Measurements from ENCODE around the gene CACNA1F.

Gene CACNA1F

DNA sequence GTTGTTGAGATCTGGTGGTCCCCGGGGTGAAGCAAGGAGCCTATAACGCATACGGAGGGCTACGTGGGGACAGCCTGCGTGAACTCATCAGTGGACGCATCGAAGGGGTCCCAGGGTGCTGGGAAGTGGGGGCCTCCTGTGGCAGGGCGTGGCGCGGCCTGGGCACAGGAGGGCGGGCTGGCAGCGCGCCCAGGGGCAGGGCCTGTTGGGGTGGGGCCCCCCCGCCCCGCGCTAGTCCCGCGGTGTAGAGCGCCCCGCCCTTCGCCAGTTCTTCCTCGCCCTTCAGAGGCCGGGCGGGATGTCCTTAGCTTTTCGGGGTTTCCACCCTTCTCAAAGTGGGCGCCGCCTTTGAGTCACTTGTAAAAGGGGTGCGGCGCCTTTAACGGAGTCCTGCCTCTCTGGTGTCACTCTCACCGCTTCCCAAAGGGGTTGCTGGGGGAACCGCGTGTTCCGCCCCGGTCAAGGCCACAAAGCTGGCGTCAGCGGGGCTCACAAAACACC, 60.8 kb downstream of the CACNA1F start:
- DNase-seq, result no peak

DNA sequence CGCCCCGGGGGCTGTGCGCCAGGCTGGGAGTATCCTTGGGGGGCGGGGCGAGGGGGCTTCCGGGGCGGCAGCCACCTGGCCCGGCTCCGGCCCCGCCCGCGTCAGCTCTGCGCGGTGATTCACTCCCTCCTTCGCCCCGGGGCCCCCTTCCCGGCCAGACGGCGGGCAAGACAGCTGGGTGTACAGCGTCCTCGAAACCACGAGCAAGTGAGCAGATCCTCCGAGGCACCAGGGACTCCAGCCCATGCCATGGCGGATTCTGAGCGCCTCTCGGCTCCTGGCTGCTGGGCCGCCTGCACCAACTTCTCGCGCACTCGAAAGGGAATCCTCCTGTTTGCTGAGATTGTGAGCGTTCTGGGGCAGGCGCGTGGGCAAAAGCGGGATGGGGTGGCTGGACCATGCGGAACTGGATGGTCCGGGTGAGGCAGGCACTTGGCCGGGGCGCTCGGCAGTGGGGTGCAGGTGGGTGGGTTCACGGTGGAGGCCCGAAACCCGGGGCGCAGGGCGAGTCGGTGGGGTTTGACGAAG, 61.3 kb downstream of the CACNA1F start, which contains the start of gene PLP2:
Gene PLP2 (plus strand): TSS at position 147 of the 528 bp plus-strand sequence. CDS start 103 bp downstream, at position 250.
- DNase-seq, result no peak

DNA sequence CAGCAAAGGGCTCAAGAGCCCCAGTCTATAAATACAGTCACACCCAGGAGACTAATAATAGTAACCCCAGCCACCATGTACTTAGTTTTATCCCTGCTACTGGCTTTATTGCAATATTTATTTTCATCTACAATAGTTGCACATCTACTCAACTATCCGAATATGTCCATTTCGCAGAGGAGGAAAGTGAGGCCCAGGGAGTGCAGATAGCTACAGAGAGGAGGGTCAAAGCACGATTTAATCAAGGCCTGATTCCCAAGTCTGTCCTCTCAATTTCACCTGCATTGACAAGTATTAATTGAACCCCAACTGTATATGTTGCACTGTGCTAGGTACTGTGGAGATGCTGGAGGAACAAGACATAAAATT, 65.4 kb downstream of the CACNA1F start:
- DNase-seq, result no peak

DNA sequence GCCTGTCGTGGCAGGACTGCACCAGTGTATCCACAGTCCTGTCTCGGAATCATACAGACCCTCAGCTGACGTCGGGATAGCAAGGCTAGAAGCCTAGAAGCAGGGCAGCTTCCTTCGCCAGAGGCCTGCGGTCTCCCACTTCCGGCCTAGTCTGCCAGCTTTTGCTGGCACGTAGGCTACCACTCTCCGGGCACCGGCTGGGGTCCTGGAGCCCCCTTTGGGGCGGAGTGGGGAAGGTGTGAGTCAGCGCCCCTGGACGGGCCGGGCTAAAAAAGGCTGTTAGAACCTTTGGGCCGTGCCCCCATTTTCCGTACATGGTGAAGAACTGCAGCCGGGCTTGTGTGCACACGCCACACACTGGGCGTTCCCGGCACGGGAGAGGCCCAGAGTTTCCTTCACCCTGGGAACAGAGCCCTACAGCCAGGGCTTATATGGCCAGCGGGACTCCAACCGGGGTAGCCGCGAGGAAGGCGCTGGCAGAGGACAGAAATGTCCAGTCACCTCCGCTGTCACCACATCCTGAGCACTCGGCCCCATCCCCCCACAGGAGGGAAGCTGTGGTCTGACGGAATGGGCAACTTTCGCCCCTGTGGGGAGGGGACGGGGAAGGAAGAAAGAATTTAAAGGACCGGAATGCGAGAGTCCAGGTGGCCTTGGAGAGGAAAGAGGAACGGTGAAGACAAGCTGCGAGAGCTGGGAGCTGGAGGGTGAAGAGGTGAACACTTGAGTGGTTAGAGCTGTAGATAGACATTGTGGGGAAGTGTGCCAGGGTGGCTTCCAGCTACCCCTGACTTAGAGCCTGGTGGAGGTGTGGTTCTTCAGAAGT, 66.0 kb downstream of the CACNA1F start:
- DNase-seq, result no peak

DNA sequence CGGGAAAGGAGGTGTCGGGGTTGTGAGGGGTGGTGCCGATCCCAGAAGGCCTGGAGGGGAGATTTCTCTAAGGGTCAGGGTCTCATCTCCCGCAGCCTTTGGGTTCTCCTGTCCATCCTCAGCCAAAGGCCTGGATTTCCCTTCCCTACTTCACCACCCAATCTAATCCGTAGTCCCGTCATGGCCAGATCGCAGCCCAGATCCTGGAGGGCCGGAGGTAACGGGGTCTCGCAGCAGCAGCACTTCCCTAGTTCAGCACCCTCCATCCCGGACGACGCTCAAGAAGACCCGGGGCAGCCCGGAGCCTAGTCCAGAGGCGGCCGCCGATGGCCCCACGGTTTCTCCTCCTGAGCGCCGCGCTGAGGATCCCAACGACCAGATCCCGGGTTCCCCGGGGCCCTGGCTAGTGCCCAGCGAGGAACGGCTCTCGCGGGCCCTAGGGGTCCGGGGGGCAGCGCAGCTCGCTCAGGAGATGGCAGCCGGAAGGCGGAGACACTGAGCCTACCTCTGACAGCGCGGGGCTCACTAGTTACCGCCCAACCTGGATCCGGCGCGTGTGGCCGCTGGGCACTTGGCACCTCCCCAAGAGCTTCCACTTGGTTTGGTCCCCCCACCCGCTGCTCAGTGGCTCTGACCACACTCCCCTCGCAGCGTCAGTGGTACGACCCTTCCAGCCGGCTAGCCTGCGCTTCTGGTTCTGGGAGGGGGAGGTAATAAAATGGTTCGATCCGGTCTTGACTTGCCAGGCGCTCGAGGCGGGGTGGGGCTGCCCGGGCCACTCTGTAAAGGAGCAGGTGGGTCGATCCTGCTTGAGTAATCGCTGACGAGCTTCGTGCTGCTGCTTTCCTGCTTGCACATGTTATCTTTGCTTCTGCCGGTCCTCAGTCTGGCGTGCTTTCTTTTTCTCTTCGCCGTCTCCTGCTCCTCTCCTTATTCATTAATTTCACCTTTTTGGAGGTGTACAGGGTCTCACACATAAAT, 66.9 kb downstream of the CACNA1F start:
- peak; percentile 63 for DNase-seq

DNA sequence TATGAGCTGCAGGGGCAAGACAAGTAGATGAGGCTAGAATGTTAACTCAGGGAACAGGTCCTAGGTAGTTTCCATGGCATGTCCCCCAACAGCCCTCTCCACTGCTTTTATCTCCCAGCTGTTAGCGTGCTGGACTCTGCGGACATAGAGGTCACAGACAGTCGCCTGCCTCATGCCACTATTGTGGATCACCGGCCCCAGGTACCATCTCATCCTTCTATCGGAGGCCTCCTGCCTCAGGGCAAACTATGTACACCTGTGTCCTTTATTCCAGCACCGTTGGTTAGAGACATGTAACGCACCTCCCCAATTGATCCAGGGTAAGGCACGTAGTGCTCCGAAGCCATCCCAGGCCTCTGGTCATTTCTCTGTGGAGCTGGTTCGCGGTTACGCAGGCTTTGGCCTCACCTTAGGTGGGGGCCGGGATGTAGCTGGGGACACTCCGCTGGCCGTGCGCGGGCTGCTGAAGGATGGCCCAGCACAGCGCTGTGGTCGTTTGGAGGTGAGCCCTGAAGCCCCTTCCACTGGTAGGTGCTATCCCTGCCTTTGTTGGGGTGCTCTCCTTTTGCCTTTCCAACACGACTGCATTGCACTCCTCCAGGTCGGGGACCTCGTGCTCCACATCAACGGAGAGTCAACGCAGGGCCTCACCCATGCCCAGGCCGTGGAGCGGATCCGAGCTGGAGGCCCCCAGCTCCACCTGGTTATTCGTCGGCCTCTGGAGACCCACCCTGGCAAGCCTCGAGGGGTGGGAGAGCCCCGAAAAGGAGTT, 68.4 kb downstream of the CACNA1F start:
- DNase-seq, result no peak

DNA sequence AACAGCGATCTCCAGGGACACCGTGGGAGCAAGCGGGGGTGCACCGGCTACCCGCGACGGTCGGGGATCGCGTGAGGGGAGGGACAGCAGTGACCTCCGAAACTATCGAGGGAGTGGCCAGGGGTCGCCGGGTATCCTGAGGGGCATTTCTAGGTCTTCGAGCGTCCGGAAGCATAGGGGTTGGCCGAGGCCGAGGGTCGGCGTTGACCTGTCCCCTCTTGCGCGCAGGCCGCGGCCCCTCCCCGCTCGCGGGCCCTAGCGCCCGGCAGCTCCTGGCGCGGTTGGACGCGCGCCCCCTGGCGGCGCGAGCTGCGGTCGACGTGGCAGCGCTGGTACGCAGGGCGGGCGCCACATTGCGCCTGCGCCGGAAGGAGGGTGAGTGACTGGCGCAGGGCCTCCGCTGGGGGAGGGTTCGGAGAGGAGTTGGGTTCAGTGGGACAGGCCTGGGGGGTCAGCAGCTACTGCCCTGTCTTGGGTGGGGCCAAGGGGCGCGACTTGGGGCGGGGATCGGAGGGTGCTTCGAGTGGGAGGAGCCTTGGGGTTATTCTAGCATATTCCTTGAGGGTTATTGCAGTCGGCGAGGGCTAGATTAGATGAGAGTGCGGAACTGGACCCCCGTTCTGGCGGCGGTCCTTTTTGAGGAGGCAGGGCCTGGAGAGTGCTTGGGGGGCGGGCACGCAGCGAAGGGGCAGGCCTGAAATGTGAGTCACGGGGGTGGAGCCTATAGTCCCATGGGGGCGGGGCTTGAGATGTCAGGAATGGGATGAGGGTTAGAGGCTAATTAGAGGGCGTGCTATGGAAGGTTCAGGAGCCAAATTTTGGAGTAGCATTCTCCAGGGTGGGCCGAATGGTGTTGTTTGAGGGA, 69.4 kb downstream of the CACNA1F start:
- peak; percentile 11 for DNase-seq

DNA sequence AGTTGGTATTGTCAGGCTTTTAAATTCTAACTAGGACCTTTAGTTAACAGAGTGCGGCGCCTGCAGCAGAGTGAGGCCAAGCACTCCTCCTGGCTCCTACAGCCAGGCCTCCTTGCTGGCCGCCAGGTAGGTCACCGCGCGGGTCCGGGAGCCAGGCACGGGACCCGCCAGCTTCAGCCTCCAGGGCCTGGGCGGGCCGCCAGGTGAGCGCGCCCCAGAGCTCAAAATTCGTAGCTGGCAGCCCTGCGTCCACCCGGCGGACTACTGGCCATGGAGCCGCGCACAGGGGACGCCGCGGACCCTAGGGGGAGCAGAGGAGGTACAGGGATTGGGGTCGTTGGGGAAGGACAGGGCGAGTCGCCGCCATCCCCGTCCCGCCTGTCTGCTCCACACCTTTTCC, 70.5 kb downstream of the CACNA1F start, which contains the start of gene MAGIX:
Gene MAGIX (plus strand): TSS at position 139 of the 400 bp plus-strand sequence. CDS start 132 bp downstream, at position 271.
- DNase-seq, result no peak

DNA sequence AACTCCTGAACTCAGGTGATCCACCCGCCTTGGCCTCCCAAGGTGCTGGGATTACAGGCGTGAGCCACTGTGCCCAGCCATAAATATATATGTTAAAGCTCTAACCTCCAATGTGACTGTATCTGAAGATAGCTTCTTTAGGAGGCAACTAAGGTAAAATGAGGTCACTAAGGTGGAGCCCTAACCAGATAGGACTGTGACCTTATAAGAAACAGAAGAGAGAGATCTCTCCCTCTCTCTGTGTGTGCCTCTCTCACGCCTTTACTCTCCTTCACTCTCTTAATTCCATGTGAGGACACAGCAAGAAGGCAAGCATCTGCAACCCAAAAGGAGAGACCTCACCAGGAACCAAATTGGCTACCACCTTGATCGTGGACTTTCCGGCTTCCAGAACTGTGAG, 71.5 kb downstream of the CACNA1F start:
- no peak for DNase-seq

DNA sequence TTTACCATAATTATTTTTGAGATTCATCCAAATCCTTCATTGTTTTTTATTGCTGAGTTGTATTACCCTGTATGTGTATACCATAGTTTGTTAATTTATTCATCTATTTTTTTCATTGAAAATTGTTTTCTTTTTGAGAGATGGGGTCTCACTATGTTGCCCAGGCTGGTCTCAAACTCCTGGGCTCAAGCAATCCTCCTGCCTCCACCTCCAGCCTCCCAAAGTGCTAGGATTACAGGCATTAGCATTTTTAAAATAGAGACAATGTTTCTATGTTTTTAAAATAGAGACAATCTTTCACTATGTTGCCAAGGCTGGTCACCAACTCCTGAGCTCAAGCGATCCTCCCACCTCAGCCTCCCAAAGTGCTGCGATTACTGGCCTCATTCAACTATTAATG, 72.2 kb downstream of the CACNA1F start:
- no peak for DNase-seq

DNA sequence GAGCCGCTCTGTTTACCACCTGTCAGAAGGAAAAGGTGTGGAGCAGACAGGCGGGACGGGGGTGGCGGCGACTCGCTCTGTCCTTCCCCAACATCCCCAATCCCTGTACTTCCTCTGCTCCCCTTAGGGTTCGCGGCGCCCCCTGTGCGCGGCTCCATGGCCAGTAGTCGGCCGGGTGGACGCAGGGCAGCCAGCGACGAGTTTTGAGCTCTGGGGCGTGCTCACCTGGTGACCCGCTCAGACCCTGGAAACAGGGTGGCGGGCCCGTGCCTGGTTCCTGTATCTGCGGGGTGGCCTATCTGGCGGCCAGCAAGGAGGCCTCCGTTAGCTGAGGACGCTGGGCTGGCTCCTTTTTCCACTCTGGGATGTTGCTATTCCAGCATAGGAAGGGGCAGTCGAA, 75.9 kb downstream of the CACNA1F start:
- DNase-seq, result no peak

DNA sequence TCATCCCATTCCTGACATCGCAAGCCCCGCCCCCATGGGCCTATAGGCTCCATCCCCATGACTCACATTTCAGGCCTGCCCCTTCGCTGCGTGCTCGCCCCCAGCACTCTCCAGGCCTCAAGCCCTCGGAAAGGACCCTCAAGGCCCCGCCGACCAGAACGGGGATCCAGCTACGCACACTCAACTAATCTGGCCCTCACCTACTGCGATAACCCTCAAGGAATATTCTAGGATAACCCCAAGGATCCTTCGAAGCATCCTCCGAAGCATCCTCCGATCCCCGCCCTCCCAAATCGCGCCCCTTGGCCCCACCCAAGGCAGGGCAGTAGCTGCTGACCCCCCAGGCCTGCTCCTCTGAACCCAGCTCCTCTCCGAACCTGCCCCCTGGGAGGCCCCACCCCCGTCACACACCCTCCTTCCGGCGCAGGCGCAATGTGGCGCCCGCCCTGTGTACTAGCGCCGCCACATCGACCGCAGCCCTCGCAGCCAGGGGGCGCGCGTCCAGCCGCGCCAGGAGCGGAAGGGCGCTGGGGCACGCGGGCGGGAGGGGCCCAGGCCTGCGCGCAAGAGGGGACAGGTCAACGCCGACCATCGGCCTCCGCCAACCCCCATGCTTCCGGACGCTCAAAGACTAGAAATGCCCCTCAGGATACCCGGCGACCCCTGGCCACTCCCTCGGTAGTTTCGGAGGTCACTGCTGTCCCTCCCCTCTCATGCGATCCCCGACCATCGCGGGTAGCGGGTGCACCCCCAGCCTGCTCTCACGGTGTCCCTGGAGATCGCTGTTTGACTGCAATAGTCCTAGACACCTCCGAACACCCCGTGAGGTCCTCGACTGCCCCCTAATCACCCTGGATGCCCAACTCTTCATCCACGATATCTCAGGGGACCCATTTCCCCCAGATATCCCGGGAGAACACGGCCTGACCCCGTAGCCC, 77.0 kb downstream of the CACNA1F start:
- DNase-seq, result peak; percentile 65

DNA sequence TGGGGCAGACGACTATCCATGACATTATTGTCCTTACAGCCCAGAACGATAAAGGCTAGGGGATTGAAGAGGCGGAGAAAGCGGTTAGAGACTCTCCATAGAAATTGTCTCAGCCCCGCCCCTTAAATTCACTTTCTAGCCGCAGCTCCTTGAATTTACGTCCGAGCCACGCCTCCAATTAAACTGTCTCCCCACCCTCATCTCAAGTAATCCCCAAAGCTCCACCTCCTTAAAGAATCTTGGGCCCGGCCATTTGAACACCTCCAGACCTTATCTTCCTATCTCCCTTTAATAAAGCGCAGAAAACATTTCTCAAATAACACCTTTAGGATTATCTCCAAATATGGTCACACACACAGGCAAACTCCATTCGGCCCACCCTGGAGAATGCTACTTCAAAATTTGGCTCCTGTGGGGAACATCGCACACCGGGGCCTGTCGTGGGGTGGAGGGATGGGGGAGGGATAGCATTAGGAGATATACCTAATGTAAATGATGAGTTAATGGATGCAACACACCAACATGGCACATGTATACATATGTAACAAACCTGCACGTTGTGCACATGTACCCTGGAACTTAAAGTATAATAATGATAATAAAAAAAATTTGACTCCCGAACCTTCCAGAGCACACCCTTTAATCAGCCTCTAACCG, 77.8 kb downstream of the CACNA1F start:
- no peak for DNase-seq
